OCI-LY3 (cell line): ENCODE results near the gene ZNF487.
"Not testable (repeated sequence)": the region's sequence is repeated elsewhere in the genome, so short reads cannot be mapped to it uniquely, and the experiment has no call there.

Experiments
- H2AFZ ChIP-seq: fragments of 200-600, 300-600 bp; shearing (Covaris generic); 2 replicates; pipeline ENCODE4 v1.6.0; 2014; ENCODE audit warnings: antibody characterized with exemption, low read depth, low read length
- H3K27ac ChIP-seq: fragments of 200-600, 300-600 bp; sonication (generic); 2 replicates; pipeline ENCODE4 v1.5.1; 2014; ENCODE audit warnings: mild to moderate bottlenecking, low read length, moderate library complexity, mixed read lengths
- H3K27me3 ChIP-seq: fragments of 200-600, 300-600 bp; sonication (generic); 2 replicates; pipeline ENCODE4 v1.6.1; 2014; ENCODE audit warnings: low read depth, low read length, mixed read lengths
- H3K36me3 ChIP-seq: fragments of 200-600, 300-600 bp; sonication (generic); replicated peaks from 2 replicates; pipeline ENCODE3; 2014; ENCODE audit warnings: low read depth, low read length, mixed read lengths
- H3K4me1 ChIP-seq: fragments of 300-600, 200-600 bp; sonication (generic); 2 replicates; pipeline ENCODE4 v1.6.1; 2014; ENCODE audit warnings: low read length, mixed read lengths
- H3K4me2 ChIP-seq: fragments of 200-600, 300-600 bp; sonication (generic); 2 replicates; pipeline ENCODE4 v1.6.1; 2014; ENCODE audit warnings: low read length, mixed read lengths
- H3K4me3 ChIP-seq: fragments of 300-600, 200-600 bp; sonication (generic); 2 replicates; pipeline ENCODE4 v1.5.1; 2014; ENCODE audit warnings: antibody characterized with exemption, mild to moderate bottlenecking, low read length, moderate library complexity
- H3K79me2 ChIP-seq: fragments of 300-600, 200-600 bp; shearing (Covaris generic); 2 replicates; pipeline ENCODE4 v1.6.1; 2014; ENCODE audit warnings: mild to moderate bottlenecking, low read length, mixed read lengths
- H3K9ac ChIP-seq: fragments of 300-600, 200-600 bp; shearing (Covaris generic); 2 replicates; pipeline ENCODE4 v1.6.0; 2014; ENCODE audit warnings: mild to moderate bottlenecking, low read length, moderate library complexity
- H3K9me3 ChIP-seq: fragments of 200-600, 300-600 bp; shearing (Covaris generic); 2 replicates; pipeline ENCODE4 v1.6.1; 2014; ENCODE audit warnings: low read length, mixed read lengths; ENCODE audit not compliant: insufficient read depth
- H4K20me1 ChIP-seq: fragments of 200-600, 300-600 bp; sonication (generic); 2 replicates; pipeline ENCODE4 v1.6.1; 2016; ENCODE audit warnings: low read length, mixed read lengths; ENCODE audit not compliant: insufficient read depth
- CTCF ChIP-seq: fragments of 200-600, 300-600 bp; sonication (generic); IDR thresholded peaks from 2 replicates; pipeline ENCODE4 v1.5.1; 2014; ENCODE audit warnings: antibody characterized with exemption, low read length, low read depth
- EZH2phosphoT487 ChIP-seq: fragments of 200-600 bp; shearing (Covaris generic); IDR thresholded peaks from 2 replicates; pipeline ENCODE4 v1.6.1; 2018; ENCODE audit warnings: antibody characterized with exemption, mixed run types, low read depth

The ZNF487 gene

GRCh38 chr10:43390333-43390732 is 46.6 kb upstream of the ZNF487 start:
- TF ChIP-seq CTCF (no peak), EZH2phosphoT487 (no peak)
- Histone ChIP-seq H3K27ac (no peak overlapping the region), H3K4me2 (no peak overlapping the region), H4K20me1 (peaks cover 79% of the 10 kb centered on the region), H3K79me2 (peaks cover 74% of the 10 kb centered on the region), H3K4me1 (peaks cover 15% of the 10 kb centered on the region), H2AFZ (no peak overlapping the region), H3K27me3 (no peaks in the 10 kb centered on the region), H3K9me3 (no peaks in the 10 kb centered on the region), H3K36me3 (peaks cover 77% of the 10 kb centered on the region), H3K9ac (no peak overlapping the region), H3K4me3 (no peak overlapping the region)

- Histone ChIP-seq H3K4me1 (peaks cover 18% of the 10 kb centered on the region), H3K79me2 (peaks cover 78% of the 10 kb centered on the region), H3K27me3 (no peaks in the 10 kb centered on the region), H3K4me3 (no peak overlapping the region), H2AFZ (no peak overlapping the region), H4K20me1 (peaks cover 79% of the 10 kb centered on the region), H3K9ac (no peak overlapping the region), H3K9me3 (no peaks in the 10 kb centered on the region), H3K4me2 (no peak overlapping the region), H3K27ac (no peak overlapping the region), H3K36me3 (peaks cover 78% of the 10 kb centered on the region)
- no peak for TF ChIP-seq EZH2phosphoT487
- no peak; the same call in 1 of the 2 replicates for TF ChIP-seq CTCF
Measured at GRCh38 chr10:43390759-43391158, 46.2 kb upstream of the ZNF487 start.

- Histone ChIP-seq H3K79me2 (peaks cover 85% of the 10 kb centered on the region), H3K4me1 (peaks cover 18% of the 10 kb centered on the region), H3K4me3 (no peak overlapping the region), H3K4me2 (no peak overlapping the region), H3K36me3 (peaks cover 82% of the 10 kb centered on the region), H3K27me3 (no peaks in the 10 kb centered on the region), H3K9me3 (no peaks in the 10 kb centered on the region), H3K9ac (no peak overlapping the region), H2AFZ (no peak overlapping the region), H3K27ac (no peak overlapping the region), H4K20me1 (peaks cover 76% of the 10 kb centered on the region)
- TF ChIP-seq CTCF (no peak), EZH2phosphoT487 (no peak)
Measured at GRCh38 chr10:43391496-43391895, 45.4 kb upstream of the ZNF487 start.

- Histone ChIP-seq H3K79me2 (peaks cover 97% of the 10 kb centered on the region), H4K20me1 (peaks cover 64% of the 10 kb centered on the region), H2AFZ (no peak overlapping the region), H3K9ac (no peak overlapping the region), H3K27ac (no peak overlapping the region), H3K9me3 (no peaks in the 10 kb centered on the region), H3K4me3 (no peak overlapping the region), H3K27me3 (no peaks in the 10 kb centered on the region), H3K4me2 (no peak overlapping the region), H3K36me3 (peaks cover 70% of the 10 kb centered on the region), H3K4me1 (peaks cover 18% of the 10 kb centered on the region)
- TF ChIP-seq EZH2phosphoT487 = no peak
- no peak for TF ChIP-seq CTCF
Measured at GRCh38 chr10:43392748-43393147, 44.2 kb upstream of the ZNF487 start.

GRCh38 chr10:43393186-43393585 is 43.7 kb upstream of the ZNF487 start:
- not testable (repeated sequence) for H3K9me3 ChIP-seq, H3K27me3 ChIP-seq, H2AFZ ChIP-seq, H3K4me3 ChIP-seq, H3K9ac ChIP-seq, H3K27ac ChIP-seq, H3K4me2 ChIP-seq
- Histone ChIP-seq H4K20me1 (peaks cover 59% of the 10 kb centered on the region), H3K36me3 (peaks cover 66% of the 10 kb centered on the region), H3K4me1 (peaks cover 22% of the 10 kb centered on the region), H3K79me2 (peaks cover 99% of the 10 kb centered on the region)
